RWPE2 (cell line): ENCODE results near the gene AFAP1L2.

Experiments used
- ATAC-seq: fragments of 200-7000 bp; cut with Tn5 transposase; 3 replicates; pipeline ENCODE4 v1.9.1; 2021; ENCODE audit warnings: low read depth
- DNase-seq: peaks from one replicate; pipeline ENCODE4 v3.0.0-alpha.2; 2020; ENCODE audit warnings: low spot score
- H3K27ac ChIP-seq: fragments of 450-650 bp; 2 replicates; pipeline ENCODE4 v1.5.1; 2017; ENCODE audit warnings: mild to moderate bottlenecking; ENCODE audit not compliant: poor library complexity, severe bottlenecking
- H3K27me3 ChIP-seq: fragments of 250-450 bp; sonication (Bioruptor Pico); 2 replicates; pipeline ENCODE4 v1.5.1; 2021; ENCODE audit warnings: mild to moderate bottlenecking, moderate library complexity; ENCODE audit not compliant: insufficient read depth, poor library complexity, severe bottlenecking
- H3K36me3 ChIP-seq: fragments of 250-450 bp; sonication (Bioruptor Pico); 2 replicates; pipeline ENCODE4 v1.5.1; 2020; ENCODE audit warnings: low read depth, mild to moderate bottlenecking, moderate library complexity
- H3K4me1 ChIP-seq: fragments of 250-450 bp; sonication (Bioruptor Pico); 2 replicates; pipeline ENCODE4 v1.5.1; 2021; ENCODE audit warnings: mild to moderate bottlenecking, moderate library complexity; ENCODE audit not compliant: insufficient read depth, poor library complexity, severe bottlenecking
- H3K4me3 ChIP-seq: fragments of 250-450 bp; sonication (Bioruptor Pico); 2 replicates; pipeline ENCODE4 v1.5.1; 2021; ENCODE audit warnings: mild to moderate bottlenecking, moderate library complexity; ENCODE audit not compliant: severe bottlenecking
- H3K9me3 ChIP-seq: fragments of 250-450 bp; sonication (Bioruptor Pico); 2 replicates; pipeline ENCODE4 v1.5.1; 2021; ENCODE audit warnings: mild to moderate bottlenecking, moderate library complexity; ENCODE audit not compliant: severe bottlenecking
- CTCF ChIP-seq: fragments of 450-650 bp; IDR thresholded peaks from one replicate; pipeline ENCODE4 v1.5.1; 2017; ENCODE audit warnings: mild to moderate bottlenecking, moderate library complexity; ENCODE audit not compliant: poor library complexity, severe bottlenecking

Gene AFAP1L2

GRCh38 chr10:114279901-114280644 is 124.2 kb downstream of the AFAP1L2 start:
- ATAC-seq, result peak; percentile 48; the same call in 2 of the 3 replicates
- TF ChIP-seq CTCF, result no peak
- Histone ChIP-seq H3K9me3 (no peaks in the 10 kb centered on the region), H3K27ac (no peak overlapping the region), H3K4me1 (no peaks in the 10 kb centered on the region), H3K27me3 (no peaks in the 10 kb centered on the region), H3K36me3 (no peaks in the 10 kb centered on the region), H3K4me3 (no peak overlapping the region)
- no peak for DNase-seq

GRCh38 chr10:114279289-114279688 is 125.0 kb downstream of the AFAP1L2 start:
- no peak for DNase-seq
- no peaks in the 10 kb centered on the region for H3K36me3 ChIP-seq
- no peaks in the 10 kb centered on the region for H3K4me1 ChIP-seq
- H3K9me3 ChIP-seq, result no peaks in the 10 kb centered on the region
- H3K27me3 ChIP-seq, result no peaks in the 10 kb centered on the region
- TF ChIP-seq CTCF, result no peak
- H3K27ac ChIP-seq, result no peak overlapping the region
- no peak for ATAC-seq
- H3K4me3 ChIP-seq, result no peak overlapping the region

GRCh38 chr10:114278884-114279191 is 125.5 kb downstream of the AFAP1L2 start:
- Histone ChIP-seq H3K27me3 (no peaks in the 10 kb centered on the region), H3K36me3 (no peaks in the 10 kb centered on the region), H3K4me1 (no peaks in the 10 kb centered on the region), H3K4me3 (no peak overlapping the region), H3K27ac (no peak overlapping the region), H3K9me3 (no peaks in the 10 kb centered on the region)
- no peak for DNase-seq
- no peak for ATAC-seq
- no peak for TF ChIP-seq CTCF

GRCh38 chr10:114278140-114278883 is 126.0 kb downstream of the AFAP1L2 start:
- no peak overlapping the region for H3K27ac ChIP-seq
- DNase-seq (no peak), ATAC-seq (0 out of 3 replicates have a peak, but pooled peaks have one; percentile 8)
- no peak for TF ChIP-seq CTCF
- no peaks in the 10 kb centered on the region for H3K4me1 ChIP-seq
- H3K9me3 ChIP-seq, result no peaks in the 10 kb centered on the region
- no peak overlapping the region for H3K4me3 ChIP-seq
- no peaks in the 10 kb centered on the region for H3K36me3 ChIP-seq
- no peaks in the 10 kb centered on the region for H3K27me3 ChIP-seq

GRCh38 chr10:114276671-114277070 is 127.6 kb downstream of the AFAP1L2 start:
- no peaks in the 10 kb centered on the region for H3K27me3 ChIP-seq
- H3K4me3 ChIP-seq, result no peak overlapping the region
- H3K36me3 ChIP-seq, result no peaks in the 10 kb centered on the region
- no peak for ATAC-seq
- H3K27ac ChIP-seq, result no peak overlapping the region
- no peaks in the 10 kb centered on the region for H3K9me3 ChIP-seq
- DNase-seq, result no peak
- peaks cover 5% of the 10 kb centered on the region for H3K4me1 ChIP-seq
- TF ChIP-seq CTCF, result no peak
